NCI-H748 (cell line): ENCODE measurements around the gene MROH8.
"Not testable (repeated sequence)": the region's sequence is repeated elsewhere in the genome, so short reads cannot be mapped to it uniquely, and the experiment has no call there.

ENCODE experiments used
- DNase-seq: peaks from one replicate; lab custom pipeline; 2025; ENCODE audit not compliant: unreplicated experiment; lab: John Stamatoyannopoulos, UW

Gene MROH8

GRCh38 chr20:37095599-37096414 is 83.5 kb downstream of the MROH8 start, which contains the start of gene RBL1:
Gene RBL1 (minus strand): TSS chr20:37095997. CDS start chr20:37095928, 69 bp downstream.
- DNase-seq = peak; percentile 97

- peak; percentile 64 for DNase-seq
These were observed 84.2 kb downstream of the MROH8 start for GRCh38 chr20:37095108-37095598.

- no peak for DNase-seq
These were observed 88.9 kb downstream of the MROH8 start for GRCh38 chr20:37090407-37090806.

GRCh38 chr20:37081717-37082289 is 97.5 kb downstream of the MROH8 start:
- no peak for DNase-seq

- no peak for DNase-seq
These were observed 102.3 kb downstream of the MROH8 start for GRCh38 chr20:37077009-37077408.

- DNase-seq = no peak
These were observed 103.2 kb downstream of the MROH8 start for GRCh38 chr20:37075932-37076685.

GRCh38 chr20:37072293-37073196 is 106.8 kb downstream of the MROH8 start:
- no peak for DNase-seq

- no peak for DNase-seq
These were observed 107.9 kb downstream of the MROH8 start for GRCh38 chr20:37071481-37071911.

GRCh38 chr20:37069563-37069962 is 109.8 kb downstream of the MROH8 start:
- DNase-seq = not testable (repeated sequence)

GRCh38 chr20:37066168-37066567 is 113.2 kb downstream of the MROH8 start:
- DNase-seq = no peak

GRCh38 chr20:37055276-37055675 is 124.1 kb downstream of the MROH8 start:
- no peak for DNase-seq

GRCh38 chr20:37053230-37053950 is 126.0 kb downstream of the MROH8 start:
- DNase-seq = no peak
